Activated T-helper 17 cell treated with anti-CD3 and anti-CD28 coated beads, Interleukin-2, amount 50 U/mL, for 72 hours (primary cell): ENCODE results near the gene TAF10. TPM values are rescaled to one million over a fixed set of nuclear protein-coding genes. Genes with fewer than 3 reads are reported as not detected.

Experiments
- ATAC-seq: fragments of 150-1000 bp; cut with Tn5 transposase; replicated peaks from 2 replicates; pipeline ENCODE4 v1.10.0; 2021; ENCODE audit warnings: mild to moderate bottlenecking, moderate library complexity
- H3K27ac Mint-ChIP-seq: one replicate; pipeline ENCODE4 v1.8.0; 2022; ENCODE audit warnings: mixed read lengths
- H3K27me3 Mint-ChIP-seq: one replicate; pipeline ENCODE4 v1.8.0; 2022; ENCODE audit warnings: mixed read lengths
- H3K36me3 Mint-ChIP-seq: one replicate; pipeline ENCODE4 v1.8.0; 2022; ENCODE audit warnings: low read depth, mild to moderate bottlenecking, mixed read lengths
- H3K4me1 Mint-ChIP-seq: one replicate; pipeline ENCODE4 v1.8.0; 2022; ENCODE audit warnings: mixed read lengths
- H3K4me3 Mint-ChIP-seq: one replicate; pipeline ENCODE4 v1.8.0; 2022; ENCODE audit warnings: mild to moderate bottlenecking, mixed read lengths
- H3K9me3 Mint-ChIP-seq: one replicate; pipeline ENCODE4 v1.8.0; 2022; ENCODE audit warnings: mixed read lengths
- total RNA-seq, 2 donors: library from RNA; stranded (reverse); gene quantifications; one replicate each; pipeline ENCODE4 v1.2.3, GENCODE V29; 2022

The TAF10 gene
- total RNA-seq, 2 donors from 2014 or later: 82.2 to 106 TPM

GRCh38 chr11:6611963-6612212 lies 128 bp downstream of the TAF10 start:
- Mint-ChIP-seq H3K27ac (no peak overlapping the region), H3K9me3 (no peaks in the 10 kb centered on the region), H3K4me3 (no peak overlapping the region), H3K36me3 (peaks cover 47% of the 10 kb centered on the region), H3K4me1 (peaks cover 32% of the 10 kb centered on the region), H3K27me3 (no peaks in the 10 kb centered on the region)
- ATAC-seq: no peak

DNA sequence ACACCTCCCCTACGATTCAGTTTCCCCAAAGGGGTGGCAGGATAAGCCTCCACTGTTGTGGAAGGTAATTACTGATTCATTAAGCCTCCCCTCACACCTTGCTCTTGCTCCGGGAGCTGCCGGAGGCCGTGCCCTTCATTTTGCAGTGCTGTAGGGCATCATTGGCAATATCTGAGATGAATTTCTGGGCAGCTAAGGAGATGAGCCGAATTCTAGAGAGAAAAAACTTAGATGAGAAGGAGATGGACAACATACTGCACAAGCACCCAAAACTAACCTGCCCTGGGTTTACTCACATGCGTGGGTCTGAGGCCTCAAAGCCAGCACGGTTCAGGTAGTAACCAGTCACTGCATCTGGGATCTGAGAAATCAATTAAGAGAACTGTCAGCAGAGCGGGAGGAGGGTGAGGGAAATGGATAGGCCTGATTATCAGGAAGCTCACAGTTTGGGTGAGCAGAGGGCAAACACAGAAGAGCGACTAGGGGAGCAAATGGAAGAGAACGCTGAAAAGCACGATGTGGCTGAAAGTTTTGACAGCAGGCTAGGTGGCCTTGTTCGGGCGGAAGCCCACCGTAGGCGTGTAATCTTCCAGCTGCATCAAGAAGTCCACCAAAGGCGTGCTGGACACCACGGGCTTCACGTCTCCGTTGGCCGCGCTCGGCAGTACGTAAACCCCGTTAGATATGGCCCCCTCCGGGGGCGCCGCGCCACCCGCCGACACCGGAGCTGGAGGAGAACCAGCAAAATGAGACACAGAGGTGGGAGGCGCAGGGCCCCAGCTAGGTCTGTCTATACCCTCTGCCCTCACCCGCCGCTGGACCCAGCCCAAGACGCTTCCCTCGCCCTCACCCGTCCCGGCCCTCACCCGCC lies 689 bp downstream of the TAF10 start:
- Mint-ChIP-seq H3K36me3 (peaks cover 51% of the 10 kb centered on the region), H3K4me3 (no peak overlapping the region), H3K9me3 (no peaks in the 10 kb centered on the region), H3K27ac (no peak overlapping the region), H3K27me3 (no peaks in the 10 kb centered on the region), H3K4me1 (peaks cover 32% of the 10 kb centered on the region)
- ATAC-seq: peak; percentile 2

- Mint-ChIP-seq H3K9me3 (no peaks in the 10 kb centered on the region), H3K27me3 (no peaks in the 10 kb centered on the region), H3K36me3 (peaks cover 57% of the 10 kb centered on the region), H3K27ac (no peak overlapping the region), H3K4me1 (peaks cover 31% of the 10 kb centered on the region), H3K4me3 (no peak overlapping the region)
- ATAC-seq: no peak
Observed at GRCh38 chr11:6610591-6610990, 1.4 kb downstream of the TAF10 start.

DNA sequence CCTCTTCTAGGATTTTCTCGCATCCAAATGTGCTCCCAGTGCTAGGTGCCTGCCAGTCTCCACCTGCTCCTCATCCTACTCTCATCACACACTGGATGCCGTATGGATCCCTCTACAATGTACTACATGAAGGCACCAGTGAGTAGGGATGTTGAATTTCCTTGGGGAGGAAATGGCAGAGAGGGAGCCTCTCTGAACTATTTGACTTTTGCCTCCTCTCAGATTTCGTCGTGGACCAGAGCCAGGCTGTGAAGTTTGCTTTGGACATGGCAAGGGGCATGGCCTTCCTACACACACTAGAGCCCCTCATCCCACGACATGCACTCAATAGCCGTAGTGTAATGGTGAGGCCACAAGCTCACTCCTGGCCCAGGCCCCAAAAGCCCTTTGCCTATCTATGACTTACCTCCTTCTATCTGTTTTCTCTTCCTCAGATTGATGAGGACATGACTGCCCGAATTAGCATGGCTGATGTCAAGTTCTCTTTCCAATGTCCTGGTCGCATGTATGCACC lies 2.5 kb downstream of the TAF10 start:
- H3K27me3 Mint-ChIP-seq: no peaks in the 10 kb centered on the region
- H3K9me3 Mint-ChIP-seq: no peaks in the 10 kb centered on the region
- no peak overlapping the region for H3K27ac Mint-ChIP-seq
- H3K4me3 Mint-ChIP-seq: no peak overlapping the region
- ATAC-seq: no peak
- H3K4me1 Mint-ChIP-seq: peaks cover 28% of the 10 kb centered on the region
- H3K36me3 Mint-ChIP-seq: peaks cover 57% of the 10 kb centered on the region

GRCh38 chr11:6608726-6609501 lies 3.1 kb downstream of the TAF10 start:
- ATAC-seq: no peak
- Mint-ChIP-seq H3K9me3 (no peaks in the 10 kb centered on the region), H3K4me1 (peaks cover 28% of the 10 kb centered on the region), H3K27me3 (no peaks in the 10 kb centered on the region), H3K36me3 (peaks cover 57% of the 10 kb centered on the region), H3K4me3 (no peak overlapping the region), H3K27ac (no peak overlapping the region)

DNA sequence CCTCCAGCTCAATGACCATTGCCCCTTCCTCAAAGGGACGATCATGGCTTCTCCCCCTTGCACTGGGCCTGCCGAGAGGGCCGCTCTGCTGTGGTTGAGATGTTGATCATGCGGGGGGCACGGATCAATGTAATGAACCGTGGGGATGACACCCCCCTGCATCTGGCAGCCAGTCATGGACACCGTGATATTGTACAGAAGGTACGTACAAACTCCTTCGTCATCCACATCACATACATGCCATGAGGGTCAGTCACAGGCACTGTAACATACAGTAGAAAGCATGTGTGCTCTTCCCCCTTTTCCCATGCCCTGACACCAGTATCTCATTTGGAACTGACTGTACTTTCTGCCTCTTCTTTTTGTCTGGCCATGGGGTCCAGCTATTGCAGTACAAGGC lies 4.0 kb downstream of the TAF10 start:
- Mint-ChIP-seq H3K4me1 (peaks cover 28% of the 10 kb centered on the region), H3K27me3 (no peaks in the 10 kb centered on the region), H3K4me3 (no peak overlapping the region), H3K9me3 (no peaks in the 10 kb centered on the region), H3K36me3 (peaks cover 57% of the 10 kb centered on the region), H3K27ac (no peak overlapping the region)
- ATAC-seq: no peak

DNA sequence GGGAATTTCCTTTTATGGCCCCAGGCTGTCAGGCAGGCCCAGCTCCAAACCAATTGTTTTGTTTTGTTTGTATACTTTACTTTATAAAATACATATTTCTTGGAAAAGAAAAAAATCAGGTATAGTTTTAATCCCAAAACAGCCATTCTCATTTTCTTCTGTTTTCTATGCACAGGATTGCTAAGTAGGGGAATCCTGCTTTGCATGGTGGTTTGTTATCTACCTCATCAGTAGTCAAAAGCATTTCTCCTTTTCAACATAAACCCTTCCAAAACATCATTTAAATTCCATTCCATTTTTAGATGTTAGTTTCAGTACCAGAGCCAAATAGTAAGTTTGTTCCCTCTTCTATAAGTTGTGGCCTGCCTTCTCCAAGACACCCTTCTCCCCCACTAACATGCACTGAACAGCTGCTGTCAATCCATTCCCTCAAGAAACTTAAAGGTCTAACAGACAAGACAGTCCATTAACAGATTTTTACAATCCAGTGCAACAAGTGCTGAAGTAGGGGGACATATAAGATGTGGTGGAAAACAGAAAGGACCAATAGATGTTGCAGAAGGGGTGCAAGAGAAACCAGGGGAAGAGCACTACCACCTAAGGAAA lies 4.7 kb downstream of the TAF10 start:
- Mint-ChIP-seq H3K9me3 (no peaks in the 10 kb centered on the region), H3K36me3 (peaks cover 57% of the 10 kb centered on the region), H3K27ac (no peak overlapping the region), H3K27me3 (no peaks in the 10 kb centered on the region), H3K4me1 (peaks cover 28% of the 10 kb centered on the region), H3K4me3 (no peak overlapping the region)
- ATAC-seq: peak; percentile 23

DNA sequence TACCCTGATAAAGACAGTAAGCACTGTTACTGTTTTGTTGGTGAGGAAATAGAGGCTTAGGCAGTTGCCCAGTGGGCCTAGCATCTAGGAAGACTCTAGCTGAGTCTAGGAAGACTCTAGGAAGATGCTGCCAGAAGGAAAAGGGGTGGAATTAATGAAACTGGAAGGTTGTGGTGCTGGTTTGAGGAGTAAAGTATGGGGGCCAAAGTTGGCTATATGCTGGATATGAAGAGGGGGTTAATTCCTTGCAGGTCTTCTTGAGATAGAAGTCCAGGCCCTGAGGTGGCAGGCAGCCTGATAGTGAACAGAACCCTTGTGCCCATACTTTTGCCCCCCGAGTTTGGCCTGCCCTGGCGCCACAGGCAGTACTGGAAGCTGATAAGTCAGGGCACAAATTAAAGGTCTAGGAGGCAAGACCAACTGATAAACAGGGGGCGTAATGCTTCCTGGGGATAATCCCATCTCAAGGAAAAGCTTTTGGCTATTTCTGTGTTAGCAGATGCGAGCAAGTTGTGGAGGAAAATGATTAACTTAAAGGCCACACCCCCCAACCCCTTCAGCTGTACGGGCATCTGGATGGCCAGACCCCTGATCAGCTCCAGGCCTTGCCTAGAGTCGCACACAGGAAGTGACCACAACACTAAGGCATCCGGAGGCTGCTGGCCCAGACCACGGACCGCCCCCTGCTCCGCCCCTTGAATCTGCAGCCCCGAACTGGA lies 5.4 kb downstream of the TAF10 start:
- no peak overlapping the region for H3K27ac Mint-ChIP-seq
- H3K27me3 Mint-ChIP-seq: no peaks in the 10 kb centered on the region
- peaks cover 28% of the 10 kb centered on the region for H3K4me1 Mint-ChIP-seq
- ATAC-seq: peak; percentile 46
- H3K9me3 Mint-ChIP-seq: no peaks in the 10 kb centered on the region
- no peak overlapping the region for H3K4me3 Mint-ChIP-seq
- H3K36me3 Mint-ChIP-seq: peaks cover 56% of the 10 kb centered on the region

GRCh38 chr11:6604790-6605189 lies 7.2 kb downstream of the TAF10 start:
- Mint-ChIP-seq H3K4me1 (peaks cover 19% of the 10 kb centered on the region), H3K4me3 (no peak overlapping the region), H3K27ac (no peak overlapping the region), H3K27me3 (no peaks in the 10 kb centered on the region), H3K36me3 (peaks cover 45% of the 10 kb centered on the region), H3K9me3 (no peaks in the 10 kb centered on the region)
- no peak for ATAC-seq

DNA sequence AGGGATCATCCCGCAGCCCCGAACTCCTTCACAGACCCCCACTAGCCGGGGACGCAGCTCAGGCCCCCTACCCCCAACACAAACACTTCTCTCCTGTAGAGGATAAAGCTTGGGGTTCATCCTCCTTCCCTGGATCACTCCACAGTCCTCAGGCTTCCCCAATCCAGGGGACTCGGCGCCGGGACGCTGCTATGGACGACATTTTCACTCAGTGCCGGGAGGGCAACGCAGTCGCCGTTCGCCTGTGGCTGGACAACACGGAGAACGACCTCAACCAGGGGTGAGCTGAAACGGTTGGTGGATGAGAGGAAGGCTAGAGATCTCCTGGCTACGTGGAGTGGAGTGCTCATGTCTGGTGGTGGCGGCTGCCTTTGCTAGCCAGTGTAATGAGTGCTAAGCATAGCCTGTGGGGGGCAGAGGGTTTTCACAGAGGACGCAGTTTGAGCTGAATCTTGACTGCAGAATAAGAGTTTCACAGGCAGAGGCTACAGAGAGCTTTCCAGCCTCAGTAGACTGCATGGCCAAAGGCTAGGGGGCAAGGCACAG lies 7.9 kb downstream of the TAF10 start:
- peak; percentile 52 for ATAC-seq
- Mint-ChIP-seq H3K27me3 (no peaks in the 10 kb centered on the region), H3K4me3 (no peak overlapping the region), H3K36me3 (peaks cover 45% of the 10 kb centered on the region), H3K27ac (no peak overlapping the region), H3K4me1 (peaks cover 16% of the 10 kb centered on the region), H3K9me3 (no peaks in the 10 kb centered on the region)

DNA sequence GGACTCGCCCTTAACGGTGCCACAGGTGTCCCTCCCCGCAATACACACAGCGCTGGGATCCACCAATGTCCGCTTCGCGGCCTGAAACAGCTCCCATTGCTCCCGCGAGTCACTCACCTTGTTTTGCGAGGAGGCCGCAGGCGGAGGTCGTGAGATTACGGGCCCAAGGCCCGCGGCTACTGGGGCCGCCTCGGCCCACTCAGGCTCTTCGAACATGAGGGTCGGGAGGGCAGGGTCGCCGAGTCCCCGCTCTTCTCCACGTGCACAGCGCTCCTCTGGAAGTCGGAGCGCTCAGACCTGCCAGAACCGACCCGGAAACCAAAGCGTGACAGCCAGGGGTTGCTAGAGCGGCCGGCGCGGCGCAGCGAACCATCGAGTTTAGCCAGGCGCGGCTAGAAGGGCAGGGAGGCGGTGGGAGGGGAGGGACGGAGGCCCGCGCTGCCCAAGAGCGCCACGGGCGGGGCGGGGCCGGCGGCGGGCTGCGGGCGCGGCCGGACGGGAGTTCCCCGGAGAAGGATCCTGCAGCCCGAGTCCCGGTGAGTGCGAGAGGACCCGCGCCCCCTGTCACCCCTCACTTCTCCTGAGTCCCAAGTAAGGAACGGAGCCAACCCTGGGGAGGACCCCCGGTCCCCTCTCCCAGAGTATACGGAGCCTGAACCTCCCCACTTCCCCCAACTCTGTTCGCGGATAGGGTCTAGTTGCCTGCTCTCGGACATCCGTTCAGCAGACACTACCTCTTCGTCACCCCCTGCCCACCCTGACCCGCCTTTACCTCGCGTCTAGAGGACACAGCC lies 8.5 kb downstream of the TAF10 start, which contains the start of the genes ILK and RRP8:
ILK (plus strand) TSS at position 488 of the 794 bp plus-strand sequence. CDS start 498 bp downstream, outside the sequence.
RRP8 (minus strand) TSS at position 330 of the 794 bp plus-strand sequence; CDS start at position 216, 114 bp downstream.
- Mint-ChIP-seq H3K27me3 (no peaks in the 10 kb centered on the region), H3K4me1 (peaks cover 16% of the 10 kb centered on the region), H3K36me3 (peaks cover 45% of the 10 kb centered on the region), H3K27ac (no peak within 1 kb of the TSS), H3K9me3 (no peaks in the 10 kb centered on the region), H3K4me3 (no peak within 1 kb of the TSS)
- peak; percentile 68 for ATAC-seq

DNA sequence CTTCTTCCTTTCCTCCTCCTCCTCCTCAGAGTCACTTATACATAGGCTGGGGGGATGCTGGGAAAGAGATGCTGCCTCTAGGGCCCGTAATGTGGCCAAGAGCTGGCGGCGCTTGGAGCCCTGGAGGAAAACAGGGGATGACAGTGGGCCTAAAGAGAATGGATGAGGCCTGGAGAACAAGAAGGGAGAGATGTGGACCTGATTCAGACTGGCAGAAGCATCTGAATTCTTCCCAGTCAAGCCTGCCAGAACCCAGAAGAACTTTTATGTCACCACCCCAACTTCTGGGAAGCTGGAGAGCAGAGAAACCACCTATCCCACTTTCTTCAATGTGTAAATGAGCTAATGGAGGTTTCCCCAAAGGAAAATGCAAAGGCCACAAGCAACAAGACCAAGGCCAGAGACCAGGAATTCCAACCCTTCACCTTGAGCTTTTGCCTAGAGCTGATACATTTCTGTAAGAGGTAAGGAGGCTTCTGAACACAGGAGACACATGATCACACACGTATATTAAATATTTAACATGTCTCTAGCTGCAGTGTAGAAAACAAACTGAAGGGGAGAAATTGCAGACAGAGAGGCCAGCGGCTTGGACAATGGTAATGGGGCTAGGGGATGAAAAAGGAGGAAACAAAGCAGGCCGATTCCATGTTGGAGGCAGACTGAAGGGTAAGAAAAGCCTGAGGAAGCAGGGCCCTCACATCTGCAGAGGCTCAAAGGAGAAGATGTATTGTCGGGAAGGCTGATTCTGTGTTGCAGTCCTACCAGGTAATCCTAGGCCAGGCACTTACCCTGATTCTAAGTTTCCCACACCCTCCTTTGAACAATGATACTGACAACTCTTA lies 9.7 kb downstream of the TAF10 start:
- Mint-ChIP-seq H3K9me3 (no peaks in the 10 kb centered on the region), H3K4me3 (no peak overlapping the region), H3K4me1 (peaks cover 20% of the 10 kb centered on the region), H3K27ac (no peak overlapping the region), H3K27me3 (no peaks in the 10 kb centered on the region), H3K36me3 (peaks cover 45% of the 10 kb centered on the region)
- no peak for ATAC-seq
